ENCODE results near the gene GRHL1.
"Not testable (repeated sequence)": the region's sequence is repeated elsewhere in the genome, so short reads cannot be mapped to it uniquely, and the experiment has no call there.

GRHL1 gene

GRCh38 chr2:10007921-10008808, 56.7 kb downstream of the GRHL1 start:
- in situ Hi-C loops (cut with MboI; ENCODE audit: low sequenced_read_pairs) = no loop called here

- in situ Hi-C loops (cut with MboI; ENCODE audit: low sequenced_read_pairs) = no loop called here
Observed at GRCh38 chr2:10008809-10009176, 57.3 kb downstream of the GRHL1 start.

- in situ Hi-C loops (cut with MboI; ENCODE audit: low sequenced_read_pairs) = no loop called here
Observed at GRCh38 chr2:10009271-10009810, 57.8 kb downstream of the GRHL1 start.

- in situ Hi-C loops (cut with MboI; ENCODE audit: low sequenced_read_pairs) = no loop called here
Observed at GRCh38 chr2:10009811-10010781, 58.6 kb downstream of the GRHL1 start.

GRCh38 chr2:10010861-10011605, 59.5 kb downstream of the GRHL1 start:
- in situ Hi-C loops (cut with MboI; ENCODE audit: low sequenced_read_pairs) = not testable (repeated sequence)

- in situ Hi-C loops (cut with MboI; ENCODE audit: low sequenced_read_pairs) = not testable (repeated sequence)
Observed at GRCh38 chr2:10011606-10012325, 60.3 kb downstream of the GRHL1 start.

- in situ Hi-C loops (cut with MboI; ENCODE audit: low sequenced_read_pairs) = not testable (repeated sequence)
Observed at GRCh38 chr2:10012366-10012962, 61.0 kb downstream of the GRHL1 start.

- in situ Hi-C loops (cut with MboI; ENCODE audit: low sequenced_read_pairs) = no loop called here
Observed at GRCh38 chr2:10012963-10013461, 61.5 kb downstream of the GRHL1 start.

- in situ Hi-C loops (cut with MboI; ENCODE audit: low sequenced_read_pairs) = not testable (repeated sequence)
Observed at GRCh38 chr2:10013651-10014417, 62.3 kb downstream of the GRHL1 start.

GRCh38 chr2:10014418-10015190, 63.1 kb downstream of the GRHL1 start:
- in situ Hi-C loops (cut with MboI; ENCODE audit: low sequenced_read_pairs) = no loop called here

- in situ Hi-C loops (cut with MboI; ENCODE audit: low sequenced_read_pairs) = not testable (repeated sequence)
Observed at GRCh38 chr2:10015376-10015989, 64.0 kb downstream of the GRHL1 start.

GRCh38 chr2:10016001-10016801, 64.7 kb downstream of the GRHL1 start:
- in situ Hi-C loops (cut with MboI; ENCODE audit: low sequenced_read_pairs) = no loop called here

GRCh38 chr2:10016802-10017258, 65.3 kb downstream of the GRHL1 start:
- in situ Hi-C loops (cut with MboI; ENCODE audit: low sequenced_read_pairs) = no loop called here

GRCh38 chr2:10017313-10017941, 65.9 kb downstream of the GRHL1 start:
- in situ Hi-C loops (cut with MboI; ENCODE audit: low sequenced_read_pairs) = no loop called here

GRCh38 chr2:10019174-10019573, 67.7 kb downstream of the GRHL1 start:
- in situ Hi-C loops (cut with MboI; ENCODE audit: low sequenced_read_pairs) = no loop called here
